ENCODE data around the gene CETP.
"Not testable (repeated sequence)": the region's sequence is repeated elsewhere in the genome, so short reads cannot be mapped to it uniquely, and the experiment has no call there.

Gene CETP

GRCh38 chr16:56961386-56961785 is 364 bp upstream of the CETP start:
- no peak for DNase-seq

GRCh38 chr16:56964243-56965148 is 2.7 kb downstream of the CETP start:
- DNase-seq, result peak; percentile 80 to 96

GRCh38 chr16:56965149-56966092 is 3.7 kb downstream of the CETP start:
- peak in 1 of 2 donors; percentile 44 for DNase-seq

GRCh38 chr16:56966093-56966475 is 4.3 kb downstream of the CETP start:
- DNase-seq, result no peak

GRCh38 chr16:56967733-56968132 is 6.0 kb downstream of the CETP start:
- DNase-seq, result no peak

- DNase-seq, result no peak
Observed at GRCh38 chr16:56969769-56970168, 8.0 kb downstream of the CETP start.

- DNase-seq, result no peak
Observed at GRCh38 chr16:56970934-56971767, 9.4 kb downstream of the CETP start.

GRCh38 chr16:56971768-56972043 is 10.0 kb downstream of the CETP start:
- no peak for DNase-seq

- DNase-seq, result peak; percentile 18 to 54
Observed at GRCh38 chr16:56972403-56973293, 10.9 kb downstream of the CETP start.

GRCh38 chr16:56973294-56973689 is 11.5 kb downstream of the CETP start:
- DNase-seq, result no peak

GRCh38 chr16:56973899-56974298 is 12.1 kb downstream of the CETP start:
- not testable (repeated sequence) for DNase-seq

GRCh38 chr16:56974549-56975300 is 13.0 kb downstream of the CETP start:
- DNase-seq, result no peak

GRCh38 chr16:56975714-56976113 is 14.0 kb downstream of the CETP start:
- DNase-seq, result no peak

GRCh38 chr16:56977216-56977615 is 15.5 kb downstream of the CETP start:
- DNase-seq, result no peak

GRCh38 chr16:56977823-56978430 is 16.2 kb downstream of the CETP start:
- DNase-seq, result no peak

GRCh38 chr16:56980201-56980535 is 18.4 kb downstream of the CETP start:
- no peak for DNase-seq

GRCh38 chr16:56980792-56981724 is 19.3 kb downstream of the CETP start:
- no peak for DNase-seq

GRCh38 chr16:56981729-56982271 is 20.1 kb downstream of the CETP start:
- no peak for DNase-seq

GRCh38 chr16:56982695-56983094 is 20.9 kb downstream of the CETP start:
- DNase-seq, result no peak
